HG02759 (cell line): ENCODE results near the gene PTGFR.

Source experiments
- ATAC-seq: cut with Tn5 transposase; IDR thresholded peaks from one replicate; pipeline ENCODE4 v1.9.1; 2021; ENCODE audit warnings: mild to moderate bottlenecking, moderate library complexity; ENCODE audit not compliant: unreplicated experiment

The PTGFR gene

GRCh38 chr1:78520216-78520615, 29.4 kb downstream of the PTGFR start:
- no peak for ATAC-seq

GRCh38 chr1:78520843-78521242, 30.1 kb downstream of the PTGFR start:
- no peak for ATAC-seq

DNA sequence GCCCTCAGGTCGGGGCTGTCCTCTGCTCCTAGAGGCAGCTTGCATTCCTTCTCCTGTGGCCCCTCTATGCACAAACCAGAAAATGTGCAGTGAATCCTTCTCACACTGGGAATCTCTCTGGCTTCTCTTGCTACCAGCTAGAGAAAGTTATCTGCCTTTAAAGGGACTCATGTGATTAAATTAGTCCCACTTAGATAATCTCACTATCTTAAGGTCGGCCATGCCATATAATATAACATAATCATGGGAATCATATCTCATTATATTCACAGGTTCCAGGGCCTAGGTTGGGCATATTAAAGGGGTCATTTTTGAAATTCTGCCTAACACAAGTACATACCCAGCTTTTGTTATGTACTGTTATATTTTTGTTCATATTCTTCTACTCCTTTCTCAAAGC, 31.4 kb downstream of the PTGFR start:
- ATAC-seq, result no peak

DNA sequence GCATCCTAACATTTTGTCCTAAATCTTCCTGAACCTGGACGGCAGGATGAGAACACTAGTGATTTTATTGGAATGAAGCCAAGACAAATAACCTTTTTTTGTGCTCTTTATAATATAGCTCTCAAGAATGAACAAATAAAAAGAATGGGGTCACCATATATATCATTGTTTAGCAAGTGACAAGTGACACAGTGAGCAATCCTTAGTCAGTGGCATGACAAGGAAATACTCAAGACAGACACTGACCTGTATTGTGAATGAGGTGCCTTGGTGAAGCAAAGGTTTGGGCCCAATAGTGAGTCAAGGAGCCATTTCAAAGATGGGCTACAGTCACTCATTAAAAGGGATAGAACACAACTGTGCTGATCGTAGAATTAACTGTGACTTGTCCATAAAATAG, 35.7 kb downstream of the PTGFR start:
- no peak for ATAC-seq

DNA sequence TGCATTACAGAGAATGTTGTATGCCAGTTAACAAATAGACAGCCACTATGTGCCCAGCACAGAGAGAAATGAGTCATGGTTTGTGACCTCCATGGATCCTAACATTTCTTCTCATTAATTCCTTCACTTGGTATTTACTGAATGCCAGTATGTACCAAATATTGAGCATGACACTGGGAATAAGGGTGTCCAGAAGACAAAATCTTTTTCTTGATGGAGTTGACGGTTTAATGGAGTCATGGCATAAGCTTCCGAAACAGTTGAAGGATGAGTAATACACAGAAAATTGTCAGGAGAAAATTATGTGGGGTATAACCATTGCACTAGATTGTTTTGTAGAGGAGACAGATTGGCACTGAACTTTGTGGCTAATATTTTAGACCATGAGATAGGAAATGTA, 36.9 kb downstream of the PTGFR start:
- no peak for ATAC-seq

DNA sequence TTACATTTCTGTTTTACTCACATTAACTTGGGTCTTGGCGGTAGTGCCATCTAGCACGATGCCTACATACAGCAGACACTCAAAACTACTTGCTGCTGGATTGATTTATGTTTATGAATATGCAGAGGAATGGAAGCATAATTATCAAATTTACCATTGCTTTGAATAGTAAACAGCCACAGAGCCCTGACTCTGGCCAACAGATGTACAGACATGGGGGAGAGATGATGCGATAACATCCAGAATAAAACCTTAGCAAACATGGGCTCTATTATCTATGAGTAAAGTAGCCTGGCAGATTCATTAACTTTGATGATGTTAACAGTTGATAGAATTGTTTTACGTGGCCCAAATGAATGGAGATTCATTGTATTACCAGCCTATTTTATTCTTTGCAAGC, 42.8 kb downstream of the PTGFR start:
- no peak for ATAC-seq

- no peak for ATAC-seq
Observed at GRCh38 chr1:78535286-78535685, 44.5 kb downstream of the PTGFR start.

DNA sequence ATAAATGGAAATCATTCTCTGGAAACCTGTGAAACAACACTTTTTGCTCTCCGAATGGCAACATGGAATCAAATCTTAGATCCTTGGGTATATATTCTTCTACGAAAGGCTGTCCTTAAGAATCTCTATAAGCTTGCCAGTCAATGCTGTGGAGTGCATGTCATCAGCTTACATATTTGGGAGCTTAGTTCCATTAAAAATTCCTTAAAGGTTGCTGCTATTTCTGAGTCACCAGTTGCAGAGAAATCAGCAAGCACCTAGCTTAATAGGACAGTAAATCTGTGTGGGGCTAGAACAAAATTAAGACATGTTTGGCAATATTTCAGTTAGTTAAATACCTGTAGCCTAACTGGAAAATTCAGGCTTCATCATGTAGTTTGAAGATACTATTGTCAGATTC, 45.7 kb downstream of the PTGFR start:
- no peak for ATAC-seq

GRCh38 chr1:78540048-78540447, 49.3 kb downstream of the PTGFR start:
- no peak for ATAC-seq

DNA sequence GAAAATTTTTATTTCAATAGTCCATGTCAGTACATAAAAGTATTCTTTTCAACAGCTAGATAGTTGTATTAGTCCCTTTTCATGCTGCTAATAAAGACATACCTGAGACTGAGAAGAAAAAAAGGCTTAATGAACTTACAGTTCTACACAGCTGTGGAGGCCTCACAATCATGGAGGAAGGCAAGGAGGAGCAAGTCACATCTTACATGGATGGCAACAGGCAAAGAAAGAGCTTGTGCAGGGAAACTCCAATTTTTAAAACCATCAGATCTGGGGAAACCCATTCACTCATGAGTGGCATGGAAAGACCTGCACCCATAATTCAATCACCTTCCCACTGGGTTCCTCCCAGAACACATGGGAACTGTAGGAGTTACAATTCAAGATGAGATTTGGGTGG, 50.7 kb downstream of the PTGFR start:
- ATAC-seq, result no peak

- ATAC-seq, result no peak
Observed at GRCh38 chr1:78543941-78544643, 53.3 kb downstream of the PTGFR start.

GRCh38 chr1:78547081-78547480, 56.3 kb downstream of the PTGFR start:
- no peak for ATAC-seq

GRCh38 chr1:78549331-78549730, 58.6 kb downstream of the PTGFR start:
- no peak for ATAC-seq

DNA sequence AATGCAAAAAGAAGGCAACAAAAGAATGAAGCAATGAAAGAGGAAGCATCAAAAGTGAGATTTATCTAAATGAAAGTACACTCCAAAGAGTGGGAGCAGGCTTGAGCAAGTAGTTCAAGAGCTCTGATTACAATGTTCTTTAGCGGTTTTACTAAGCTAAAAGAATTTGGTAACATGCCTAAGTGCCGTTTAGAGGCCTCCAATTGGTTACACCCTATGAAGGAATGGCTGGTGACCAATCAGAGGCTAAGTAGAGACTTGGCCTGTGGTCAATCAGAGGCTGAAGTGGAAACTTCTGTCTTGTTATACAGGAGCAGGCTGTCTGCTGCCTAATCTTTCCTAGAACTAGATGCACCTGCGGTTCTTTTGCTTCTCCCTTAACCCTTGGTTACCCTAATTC, 59.1 kb downstream of the PTGFR start:
- ATAC-seq, result no peak

GRCh38 chr1:78553859-78554258, 63.1 kb downstream of the PTGFR start:
- ATAC-seq, result no peak

DNA sequence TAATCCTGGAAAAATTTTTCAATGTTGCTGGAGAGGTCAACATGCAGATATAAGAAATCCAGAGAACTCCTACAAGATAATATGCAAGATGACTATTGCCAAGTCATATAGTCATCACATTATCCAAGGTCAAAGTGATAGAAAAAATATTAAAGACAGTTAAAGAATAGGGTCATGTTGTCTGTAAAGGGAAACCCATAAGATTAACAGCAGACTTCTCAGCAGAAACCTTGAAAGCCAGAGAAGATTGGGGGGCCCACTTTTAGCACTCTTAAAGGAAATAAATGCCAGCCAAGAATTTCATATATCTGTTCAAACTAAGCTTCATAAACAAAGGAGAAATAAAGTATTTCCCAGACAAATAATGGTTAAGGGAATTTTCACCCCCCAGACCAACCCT, 64.1 kb downstream of the PTGFR start:
- ATAC-seq, result no peak

- ATAC-seq, result no peak
Observed at GRCh38 chr1:78559680-78560079, 68.9 kb downstream of the PTGFR start.

DNA sequence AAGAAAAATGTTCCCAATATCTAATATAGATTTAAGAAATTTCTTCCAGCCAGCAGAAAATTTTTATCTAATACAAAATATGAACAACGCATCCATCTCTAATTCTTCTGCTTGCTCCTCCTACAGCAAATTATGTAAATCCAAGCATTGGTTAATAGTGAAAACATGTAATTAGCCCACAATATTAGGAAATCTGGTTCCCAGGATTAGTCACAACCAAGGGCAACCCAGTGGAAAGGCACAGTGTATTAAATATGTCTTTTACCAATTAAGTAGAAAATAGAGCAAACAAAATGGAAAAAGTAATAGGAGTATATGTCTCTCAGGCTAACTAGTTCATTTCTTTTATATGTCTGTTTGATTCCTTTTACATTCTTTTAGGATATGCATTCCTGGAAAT, 70.0 kb downstream of the PTGFR start:
- no peak for ATAC-seq

DNA sequence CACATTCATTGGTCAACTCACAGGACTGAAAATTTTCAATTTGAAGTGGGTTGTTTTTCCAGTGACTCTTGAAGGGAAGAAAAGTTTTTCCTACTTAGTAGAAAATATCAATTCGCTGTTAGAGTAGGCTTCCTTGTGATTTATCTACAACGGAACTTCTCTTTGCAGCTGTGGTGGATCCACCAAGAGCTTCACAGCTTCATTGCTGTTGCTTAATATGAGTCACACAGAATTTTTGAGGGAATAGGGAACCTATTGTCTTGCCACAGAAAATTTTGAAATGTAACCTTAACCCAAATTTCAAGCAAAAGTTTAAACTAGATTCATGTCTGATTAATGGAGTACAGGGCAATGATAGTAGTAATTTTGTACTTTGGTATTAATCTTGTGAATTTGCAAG, 71.1 kb downstream of the PTGFR start:
- ATAC-seq, result no peak

GRCh38 chr1:78565393-78565792, 74.6 kb downstream of the PTGFR start:
- ATAC-seq, result no peak

DNA sequence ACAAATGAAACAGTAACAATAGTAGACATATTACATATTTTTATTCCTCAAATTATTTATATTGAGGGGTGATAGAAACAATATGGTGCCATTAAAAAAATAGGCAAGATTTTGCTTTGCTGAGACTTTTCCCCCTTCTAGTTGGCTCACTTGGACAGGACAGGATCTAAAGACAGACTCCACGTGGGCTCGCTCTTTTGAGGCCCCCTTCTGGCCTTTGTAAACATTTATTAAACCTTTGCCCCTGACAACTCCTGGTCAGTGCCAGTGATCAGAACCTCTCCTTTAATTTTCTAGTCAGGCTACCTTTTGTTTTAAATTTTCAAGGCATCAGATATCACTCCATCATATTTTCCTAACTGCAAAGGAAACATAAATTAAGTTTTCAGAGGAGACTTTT, 79.8 kb downstream of the PTGFR start:
- ATAC-seq, result no peak

- ATAC-seq, result no peak
Observed at GRCh38 chr1:78577257-78578100, 86.7 kb downstream of the PTGFR start.
